ENCODE results near the gene HPS4. TPM values are rescaled to one million over a fixed set of nuclear protein-coding genes. Genes with fewer than 3 reads are reported as not detected.

Gene HPS4
- total RNA-seq, 2 experiments from 2014 or later: 51.8 to 53.5 TPM

DNA sequence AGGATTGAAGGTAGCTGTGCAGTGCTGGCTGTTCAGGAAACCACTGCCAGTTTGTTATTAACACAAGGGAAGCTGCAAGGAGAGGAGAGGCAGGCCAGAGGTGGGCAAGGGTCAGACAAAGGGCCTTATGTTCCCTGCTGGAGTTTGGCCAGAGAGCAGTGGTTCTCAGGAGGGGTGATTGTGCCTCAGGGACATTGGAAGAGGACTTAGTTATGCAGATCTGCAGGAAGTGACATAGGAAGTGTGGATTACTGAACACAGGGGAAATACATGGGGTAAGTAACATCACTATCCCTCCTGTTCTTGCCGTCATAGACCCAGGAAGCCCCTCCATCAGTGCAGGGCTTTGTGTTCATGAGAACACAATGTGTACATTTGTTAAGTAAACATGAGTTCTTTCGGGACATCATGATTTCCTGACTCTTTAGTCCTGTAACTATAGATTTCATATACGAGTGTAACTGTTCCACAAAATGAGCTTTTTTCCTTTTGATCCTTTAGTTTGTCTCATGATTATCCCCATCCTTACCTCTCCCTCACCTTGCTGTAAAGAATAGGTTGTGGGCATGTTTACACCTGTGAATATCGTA is 6.0 kb upstream of the HPS4 start:
- POLR2A ChIA-PET: interaction anchor here (0.6 to 1.8 kb wide), 4 partner anchors 10 to 173 kb away, joined by 3 to 7 read pairs (median 4); no protein-coding TSS in a partner anchor
- Mint-ChIP-seq H3K36me3 (ENCODE audit: low read depth) (peaks cover 47% of the 10 kb centered on the region), H3K27ac (peak overlapping the region; percentile 61), H3K9me3 (no peaks in the 10 kb centered on the region), H3K4me3 (no peak overlapping the region), H3K4me1 (ENCODE audit: low read depth) (peaks cover 29% of the 10 kb centered on the region), H3K27me3 (no peaks in the 10 kb centered on the region)
- intact Hi-C loops (cut with micrococcal nuclease): no loop called here
- ATAC-seq (no peak), DNase-seq (no peak)
- CTCF ChIA-PET: interaction anchor here (0.7 to 2.0 kb wide), 3 partner anchors 12 to 176 kb away, joined by 3 to 5 read pairs (median 3); no protein-coding TSS in a partner anchor
- TF ChIP-seq CTCF (IDR thresholded peaks at IDR 0.05): no peak

DNA sequence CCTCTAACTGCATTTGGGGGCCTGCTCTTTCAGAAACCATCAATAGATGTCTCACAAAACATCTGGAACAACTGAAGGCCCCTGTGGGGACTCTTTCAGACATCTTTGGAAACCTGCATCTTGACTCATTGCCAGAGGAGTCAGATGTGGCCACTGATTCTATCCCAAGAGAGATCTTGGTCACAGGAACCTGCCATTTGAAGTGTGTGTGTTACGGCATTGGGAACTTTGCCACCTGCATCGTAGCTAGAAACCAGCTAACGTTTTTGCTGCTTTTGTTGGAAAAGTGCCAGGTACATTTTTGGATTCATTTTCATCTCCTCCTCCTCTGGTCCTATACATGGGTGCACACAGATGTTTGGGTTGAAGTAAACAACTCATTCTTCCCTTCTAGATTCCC is 4.4 kb upstream of the HPS4 start:
- Mint-ChIP-seq H3K4me3 (no peak overlapping the region), H3K9me3 (no peaks in the 10 kb centered on the region), H3K27ac (peak overlapping the region; percentile 63), H3K27me3 (no peaks in the 10 kb centered on the region), H3K36me3 (ENCODE audit: low read depth) (peaks cover 34% of the 10 kb centered on the region), H3K4me1 (ENCODE audit: low read depth) (peaks cover 22% of the 10 kb centered on the region)
- ChIA-PET CTCF (no interaction called here), POLR2A (no interaction called here)
- no peak for DNase-seq
- no peak for TF ChIP-seq CTCF (IDR thresholded peaks at IDR 0.05)
- intact Hi-C loops (cut with micrococcal nuclease): no loop called here
- no peak for ATAC-seq

DNA sequence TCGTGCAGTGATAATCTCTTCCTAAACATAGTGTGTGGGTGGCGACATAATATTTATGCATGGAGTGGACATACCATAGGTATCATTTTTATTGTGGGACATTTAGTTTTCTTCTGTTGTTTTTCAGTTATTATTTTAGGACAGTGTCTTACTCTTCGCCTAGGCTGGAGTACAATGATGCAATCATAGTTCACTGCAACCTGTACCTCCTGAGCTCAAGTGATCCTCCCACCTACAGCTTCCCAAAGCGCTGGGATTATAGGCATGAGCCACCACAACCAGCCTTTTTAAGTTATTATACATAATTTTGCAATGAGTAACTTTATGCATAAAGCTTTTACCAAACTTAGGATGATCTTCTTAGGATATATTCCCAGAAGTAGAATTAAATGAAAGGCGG is 2.8 kb upstream of the HPS4 start:
- ATAC-seq (no peak), DNase-seq (no peak)
- H3K27ac Mint-ChIP-seq: peak overlapping the region; percentile 69
- ChIA-PET POLR2A (interaction anchor here (1.0 to 1.8 kb wide), 3 partner anchors 13 to 26 kb away, joined by 3 to 6 read pairs (median 4); partner anchors contain the start of gene TFIP11), CTCF (interaction anchor here (3.5 kb wide), 1 partner anchor 16 kb away, joined by 14 read pairs; no protein-coding TSS in a partner anchor)
- intact Hi-C loops (cut with micrococcal nuclease): no loop called here
- TF ChIP-seq CTCF (IDR thresholded peaks at IDR 0.05): no peak
- no peaks in the 10 kb centered on the region for H3K9me3 Mint-ChIP-seq
- H3K4me3 Mint-ChIP-seq: no peak overlapping the region
- peaks cover 36% of the 10 kb centered on the region for H3K4me1 Mint-ChIP-seq (ENCODE audit: low read depth)
- H3K36me3 Mint-ChIP-seq (ENCODE audit: low read depth): peaks cover 30% of the 10 kb centered on the region
- no peaks in the 10 kb centered on the region for H3K27me3 Mint-ChIP-seq

- TF ChIP-seq CTCF (IDR thresholded peaks at IDR 0.05): no peak
- Mint-ChIP-seq H3K9me3 (no peaks in the 10 kb centered on the region), H3K4me3 (peak overlapping the region; percentile 94), H3K27ac (peak overlapping the region; percentile 69), H3K4me1 (ENCODE audit: low read depth) (peaks cover 41% of the 10 kb centered on the region), H3K36me3 (ENCODE audit: low read depth) (peaks cover 31% of the 10 kb centered on the region), H3K27me3 (no peaks in the 10 kb centered on the region)
- intact Hi-C loops (cut with micrococcal nuclease): no loop called here
- DNase-seq (no peak), ATAC-seq (no peak)
- CTCF ChIA-PET: interaction anchor here (3.5 kb wide), 1 partner anchor 16 kb away, joined by 14 read pairs; no protein-coding TSS in a partner anchor
- POLR2A ChIA-PET: interaction anchor here (0.6 to 1.8 kb wide), 4 partner anchors 13 to 245 kb away, joined by 3 to 5 read pairs (median 4); no protein-coding TSS in a partner anchor
Measured at GRCh38 chr22:26485806-26486390, 2.3 kb upstream of the HPS4 start.

DNA sequence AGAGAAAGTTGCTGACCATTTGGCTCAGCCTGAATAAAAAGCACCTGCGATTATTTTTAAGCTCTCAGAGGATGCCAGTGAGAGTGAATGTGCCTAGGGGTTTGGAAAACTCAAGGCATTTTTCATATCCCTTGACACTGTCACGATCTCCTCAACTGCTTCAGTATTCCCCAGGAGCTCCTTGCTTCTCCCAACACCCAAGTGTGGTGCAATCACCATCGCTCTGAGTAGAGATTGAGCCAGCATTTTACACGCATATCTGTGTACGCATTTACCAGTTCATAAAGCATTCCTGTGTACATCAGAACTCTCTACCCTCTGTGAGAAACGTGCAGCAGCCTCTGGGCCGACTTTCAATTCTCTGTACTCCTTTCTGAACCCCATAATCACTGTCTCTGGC is 1.4 kb upstream of the HPS4 start:
- Mint-ChIP-seq H3K4me3 (peak overlapping the region; percentile 94), H3K36me3 (ENCODE audit: low read depth) (peaks cover 33% of the 10 kb centered on the region), H3K9me3 (no peaks in the 10 kb centered on the region), H3K27me3 (no peaks in the 10 kb centered on the region), H3K27ac (peak overlapping the region; percentile 69), H3K4me1 (ENCODE audit: low read depth) (peaks cover 48% of the 10 kb centered on the region)
- DNase-seq (no peak), ATAC-seq (no peak)
- intact Hi-C loops (cut with micrococcal nuclease): no loop called here
- ChIA-PET CTCF (interaction anchor here (0.9 to 3.7 kb wide), 8 partner anchors 14 to 181 kb away, joined by 3 to 14 read pairs (median 3); no protein-coding TSS in a partner anchor), POLR2A (interaction anchor here (1.0 to 2.6 kb wide), 7 partner anchors 10 to 187 kb away, joined by 3 to 16 read pairs (median 5); no protein-coding TSS in a partner anchor)
- no peak for TF ChIP-seq CTCF (IDR thresholded peaks at IDR 0.05)
